ENCODE results near the gene CARD11. TPM values are rescaled to one million over a fixed set of nuclear protein-coding genes. Genes with fewer than 3 reads are reported as not detected.

The CARD11 gene
- total and polyA plus RNA-seq, 2 of the 13 experiments (the other 11 are each of a cell fraction or from before 2014, with no cell fraction given): 0.04 TPM; not detected in 1

- H4K20me1 ChIP-seq (ENCODE audit: insufficient read depth, low read length): no peaks in the 10 kb centered on the region
- no peak for DNase-seq (ENCODE audit: low spot score)
- no TSS peak for BruUV-seq (replicated peaks)
- no peak overlapping the region for H3K9ac ChIP-seq (ENCODE audit: insufficient read depth, low read depth, low read length)
- ChIA-PET CTCF (ENCODE audit: low intra/inter-chr PET ratio, low total read pairs) (no interaction called here), POLR2A (no interaction called here)
- peak; percentile 63 for ATAC-seq
- no peak for TF ChIP-seq HIC2 (CRISPR knock-in tag; IDR thresholded peaks at IDR 0.05; ENCODE audit: low read depth)
- TF ChIP-seq ZSCAN25 (CRISPR knock-in tag; IDR thresholded peaks at IDR 0.05): no peak
- TF ChIP-seq FOXP1 (IDR thresholded peaks at IDR 0.05): no peak
- TF ChIP-seq FOXP1 (CRISPR knock-in tag; IDR thresholded peaks at IDR 0.05): no peak
- no peak for TF ChIP-seq ZKSCAN5 (CRISPR knock-in tag; IDR thresholded peaks at IDR 0.05)
- TF ChIP-seq TCF7 (IDR thresholded peaks at IDR 0.05; ENCODE audit: low read depth): no peak
- no peak for TF ChIP-seq FOXM1 (CRISPR knock-in tag; IDR thresholded peaks at IDR 0.05)
- no peak for TF ChIP-seq ATF4 (CRISPR knock-in tag; IDR thresholded peaks at IDR 0.05)
- TF ChIP-seq ZNF558 (CRISPR knock-in tag; IDR thresholded peaks at IDR 0.05; ENCODE audit: borderline replicate concordance): no peak
- no peaks in the 10 kb centered on the region for H3K36me3 ChIP-seq (replicated peaks in 1 of 2; ENCODE audit: control insufficient read depth in 1 of 2, insufficient read depth in 2 of 2, low read length in 2 of 2)
- intact Hi-C loops (cut with micrococcal nuclease; ENCODE audit: unreplicated experiment): no loop called here
- FAIRE-seq: no peak
- 43% methylated on average over 12 of the region's 23 CpGs for WGBS (ENCODE audit: low lambda C conversion rate)
- H3K79me2 ChIP-seq (ENCODE audit: insufficient read depth, low read length): no peaks in the 10 kb centered on the region
- H3K4me1 ChIP-seq (ENCODE audit: insufficient read depth, low read length): no peaks in the 10 kb centered on the region
- in situ Hi-C loops (cut with HindIII; ENCODE audit: extremely low pct_ligation_motif_present, low pct_unique_long_range_greater_than_20kb): no loop called here
- H3K4me3 ChIP-seq (replicated peaks in 1 of 3; ENCODE audit: insufficient read depth in 1 of 3, low read depth in 2 of 3, low read length in 3 of 3): no peak overlapping the region
- no peak overlapping the region for H3K4me2 ChIP-seq (ENCODE audit: low read depth, low read length)
- H3K9me3 ChIP-seq (ENCODE audit: low read length): no peaks in the 10 kb centered on the region
- H2AFZ ChIP-seq (ENCODE audit: low read length): no peak overlapping the region
- H3K27ac ChIP-seq (ENCODE audit: extremely low read length, insufficient read depth, low read length): no peak overlapping the region
- 0 out of 5 replicates have a peak, but pooled peaks cover 0 to 4% of the 10 kb centered on the region in 2 experiments for H3K27me3 ChIP-seq (ENCODE audit: control insufficient read depth in 1 of 2, insufficient read depth in 2 of 2, low read length in 2 of 2)
Observed at GRCh38 chr7:3013975-3014792, 29.5 kb downstream of the CARD11 start.
